ENCODE results near the gene ETV6.

GRCh38 chr12:11621797-11622423 lies 27.6 kb upstream of the ETV6 start:
- TF ChIP-seq POLR2A (IDR thresholded peaks at IDR 0.05; ENCODE audit: low read length) (no peak), POLR2AphosphoS2 (conservative IDR thresholded peaks at IDR 0.05; ENCODE audit: low read length) (no peak), EHMT2 (IDR thresholded peaks at IDR 0.05; ENCODE audit: low read depth) (no peak), CTCF (IDR thresholded peaks at IDR 0.05) (no peak)

Data from A549 (cell line).